GM21737 (cell line): ENCODE data around the gene JAKMIP2.
"Not testable (repeated sequence)": the region's sequence is repeated elsewhere in the genome, so short reads cannot be mapped to it uniquely, and the experiment has no call there.

Experiments used
- ATAC-seq: cut with Tn5 transposase; IDR thresholded peaks from one replicate; pipeline ENCODE4 v1.9.1; 2021; ENCODE audit warnings: mild to moderate bottlenecking, moderate library complexity; ENCODE audit not compliant: unreplicated experiment

Gene JAKMIP2

DNA sequence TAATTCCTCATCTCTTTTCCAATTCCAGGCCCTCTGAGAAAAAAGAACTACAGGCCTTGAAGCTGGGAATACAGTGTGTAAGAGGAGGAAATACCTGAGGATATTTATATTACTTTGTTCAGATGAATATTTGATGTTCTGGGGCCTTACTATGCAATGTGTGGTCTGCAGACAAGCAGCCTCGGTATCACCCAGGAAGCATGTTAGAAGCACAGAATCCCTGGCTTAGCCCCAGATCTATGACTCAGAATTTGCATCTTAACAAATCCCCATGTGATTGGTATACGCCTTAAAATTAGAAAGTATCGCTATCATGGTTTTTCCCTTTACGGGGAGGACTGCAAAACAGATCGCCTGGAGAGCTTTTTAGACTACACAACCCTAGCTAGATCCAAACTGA is 121.0 kb downstream of the JAKMIP2 start:
- ATAC-seq, result no peak

- no peak for ATAC-seq
These were observed 123.2 kb downstream of the JAKMIP2 start for GRCh38 chr5:147659166-147659929.

DNA sequence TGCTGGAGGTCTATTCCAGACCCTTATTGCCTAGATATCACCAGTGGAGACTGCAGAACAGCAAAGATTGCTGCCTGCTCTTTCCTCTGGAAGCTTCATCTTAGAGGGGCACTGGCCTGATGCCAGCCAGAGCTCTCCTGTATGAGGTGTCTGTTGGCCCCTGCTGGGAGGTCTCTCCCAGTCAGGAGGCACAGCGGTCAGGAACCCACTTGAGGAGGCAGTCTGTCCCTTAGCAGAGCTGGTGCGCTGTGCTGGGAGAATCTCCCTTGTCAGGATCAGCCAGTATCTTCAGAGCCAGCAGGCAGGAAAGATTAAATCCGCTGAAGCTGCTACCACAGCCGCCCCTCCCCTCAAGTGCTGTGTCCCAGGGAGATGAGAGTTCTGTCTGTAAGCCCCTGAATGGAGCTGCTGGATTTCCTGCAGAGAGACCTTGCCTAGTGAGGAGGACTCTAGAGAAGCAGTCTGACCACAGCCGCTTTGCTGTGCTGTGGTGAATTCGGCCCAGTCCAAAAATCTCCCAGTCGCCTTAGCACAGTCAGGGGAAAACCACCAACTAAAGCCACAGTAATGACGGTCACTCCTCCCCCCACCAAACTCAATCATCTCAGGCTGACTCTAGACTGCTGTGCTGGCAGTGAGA is 124.1 kb downstream of the JAKMIP2 start:
- ATAC-seq, result no peak

- no peak for ATAC-seq
These were observed 133.9 kb downstream of the JAKMIP2 start for GRCh38 chr5:147648597-147648996.

GRCh38 chr5:147645197-147645596 is 137.3 kb downstream of the JAKMIP2 start:
- ATAC-seq, result no peak

DNA sequence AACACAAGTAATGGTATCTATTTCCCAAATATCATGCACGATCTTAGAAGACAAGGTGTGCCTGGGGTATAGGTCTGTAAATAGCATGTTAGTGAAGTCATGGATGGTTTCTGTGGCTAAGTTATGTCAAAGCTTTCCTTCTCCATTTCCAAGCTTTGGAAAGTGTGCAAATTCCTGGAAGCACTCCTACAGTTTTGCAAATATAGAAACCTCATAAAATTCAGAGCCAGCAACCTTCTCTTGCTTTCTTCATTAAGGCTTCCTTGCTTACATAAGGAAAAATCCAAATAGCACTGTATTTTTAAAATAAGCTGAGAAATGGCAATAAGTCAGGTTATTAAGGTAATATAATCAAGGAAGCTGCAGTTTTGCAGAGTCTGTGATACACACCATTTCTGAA is 138.1 kb downstream of the JAKMIP2 start:
- ATAC-seq, result no peak

GRCh38 chr5:147643142-147643541 is 139.4 kb downstream of the JAKMIP2 start:
- no peak for ATAC-seq

DNA sequence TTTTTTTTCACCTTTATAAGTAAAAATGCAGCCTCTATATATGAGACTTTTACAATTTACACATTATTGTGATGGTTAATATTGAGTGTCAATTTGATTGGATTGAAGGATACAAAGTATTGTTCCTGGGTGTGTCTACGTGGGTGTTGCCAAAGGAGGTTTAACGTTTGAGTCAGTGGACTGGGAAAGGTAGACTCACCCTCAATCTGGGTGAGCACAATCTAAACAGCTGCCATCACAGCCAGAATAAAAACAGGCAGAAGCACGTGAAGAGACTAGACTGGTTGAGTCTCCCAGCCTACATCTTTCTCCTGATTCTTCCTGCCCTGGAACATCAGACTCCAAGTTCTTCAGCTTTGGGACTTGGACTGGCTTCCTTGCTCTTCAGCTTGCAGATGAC is 139.9 kb downstream of the JAKMIP2 start:
- ATAC-seq, result no peak

GRCh38 chr5:147639321-147639720 is 143.2 kb downstream of the JAKMIP2 start:
- ATAC-seq, result no peak

- no peak for ATAC-seq
These were observed 145.9 kb downstream of the JAKMIP2 start for GRCh38 chr5:147636729-147636984.

DNA sequence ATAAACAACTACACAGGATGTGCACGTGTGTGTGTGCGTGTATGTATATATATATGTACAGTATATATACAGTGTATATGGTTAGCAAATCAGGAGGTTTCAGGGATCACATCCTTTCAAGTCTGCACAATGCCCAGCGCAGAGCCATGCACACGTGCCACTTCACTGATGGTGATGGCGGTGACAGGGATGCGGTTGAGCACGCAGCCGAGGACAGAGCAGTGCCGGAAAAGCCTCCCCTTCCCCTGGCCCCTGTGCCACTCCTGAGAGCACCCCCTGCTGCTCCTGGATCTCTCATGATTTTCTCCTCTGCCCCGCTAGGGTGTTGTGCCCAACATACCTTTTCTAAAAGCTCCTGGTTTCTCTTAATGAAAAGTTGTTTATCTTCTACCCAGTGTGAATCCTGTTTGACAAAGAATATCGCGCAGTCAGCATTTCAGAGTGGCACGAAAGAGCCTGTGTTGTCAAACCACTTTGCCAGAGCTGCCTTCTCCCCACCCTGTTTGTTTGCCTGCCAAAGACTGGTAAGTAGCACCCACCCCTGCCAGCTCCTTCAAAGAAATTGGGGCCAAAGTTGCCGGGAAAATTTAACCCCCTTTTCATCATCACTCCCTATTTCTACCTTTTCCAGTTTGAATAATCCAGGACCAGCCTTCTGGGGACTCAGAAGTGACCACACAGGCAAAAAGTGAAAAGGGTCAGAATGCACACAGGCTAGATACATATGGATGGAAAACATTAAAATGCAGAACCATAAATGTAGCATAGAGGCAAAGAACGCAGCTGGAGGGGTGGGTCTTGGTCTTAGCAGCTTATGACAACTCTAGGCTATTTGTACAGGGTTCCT is 146.4 kb downstream of the JAKMIP2 start:
- no peak for ATAC-seq

DNA sequence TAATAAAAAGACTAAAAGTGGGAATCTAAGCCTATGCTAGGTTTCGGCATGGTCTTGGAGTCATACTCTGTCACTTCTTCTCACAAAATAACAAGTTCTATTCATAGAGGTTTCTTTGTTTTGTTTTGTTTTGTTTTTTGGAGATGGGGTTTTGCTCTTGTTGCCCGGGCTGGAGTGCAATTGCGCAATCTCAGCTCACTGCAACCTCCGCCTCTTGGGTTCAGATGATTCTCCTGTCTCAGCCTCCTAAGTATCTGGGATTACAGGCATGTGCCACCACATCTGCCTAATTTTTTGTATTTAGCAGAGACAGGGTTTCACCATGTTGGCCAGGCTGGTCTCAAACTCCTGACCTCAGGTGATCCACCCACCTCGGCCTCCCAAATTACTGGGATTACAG is 147.1 kb downstream of the JAKMIP2 start:
- not testable (repeated sequence) for ATAC-seq

DNA sequence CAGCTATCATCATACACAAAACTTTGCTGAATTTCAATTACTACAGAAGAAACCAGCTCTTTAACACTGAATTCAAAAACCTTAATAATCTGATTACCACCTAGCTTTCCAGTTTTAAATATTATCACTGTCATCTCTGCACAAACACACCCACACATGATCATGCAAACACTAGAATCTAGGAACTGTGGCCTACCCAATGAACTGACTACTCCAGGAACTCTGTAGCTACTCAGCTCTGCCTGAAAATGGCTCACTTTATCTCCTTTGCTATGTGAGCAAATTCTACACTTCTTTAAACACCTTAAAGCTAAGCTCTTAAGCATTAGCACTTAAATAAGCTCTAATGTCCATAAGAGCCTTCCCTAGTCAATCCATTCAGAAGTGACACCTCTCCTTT is 149.4 kb downstream of the JAKMIP2 start:
- ATAC-seq, result no peak

DNA sequence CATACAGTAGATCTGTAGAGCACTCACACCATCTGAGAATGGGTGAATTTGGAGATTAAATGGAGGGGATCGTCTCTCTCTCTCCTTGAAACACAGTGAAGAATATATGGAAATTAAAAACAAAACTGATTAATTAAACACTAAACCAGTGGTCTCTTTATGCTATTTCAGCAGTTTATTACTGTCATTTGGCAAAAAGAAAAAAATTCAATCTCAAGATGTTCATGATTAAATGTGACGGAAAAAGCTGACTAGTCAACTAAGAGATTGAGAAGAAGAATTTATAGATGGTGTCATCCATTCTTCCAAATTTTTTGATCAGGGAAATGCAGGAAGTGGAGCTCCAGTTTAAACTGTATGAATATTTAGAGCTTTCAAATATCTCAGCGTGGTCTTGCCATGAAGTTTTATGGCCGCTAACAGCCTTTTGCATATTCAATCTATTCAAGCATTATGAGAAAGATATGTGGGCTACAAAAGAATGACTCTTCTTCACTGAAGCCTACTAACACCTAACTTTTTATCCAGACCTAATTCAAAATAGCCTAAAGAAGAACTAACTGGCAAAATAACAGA is 151.0 kb downstream of the JAKMIP2 start:
- ATAC-seq, result no peak

DNA sequence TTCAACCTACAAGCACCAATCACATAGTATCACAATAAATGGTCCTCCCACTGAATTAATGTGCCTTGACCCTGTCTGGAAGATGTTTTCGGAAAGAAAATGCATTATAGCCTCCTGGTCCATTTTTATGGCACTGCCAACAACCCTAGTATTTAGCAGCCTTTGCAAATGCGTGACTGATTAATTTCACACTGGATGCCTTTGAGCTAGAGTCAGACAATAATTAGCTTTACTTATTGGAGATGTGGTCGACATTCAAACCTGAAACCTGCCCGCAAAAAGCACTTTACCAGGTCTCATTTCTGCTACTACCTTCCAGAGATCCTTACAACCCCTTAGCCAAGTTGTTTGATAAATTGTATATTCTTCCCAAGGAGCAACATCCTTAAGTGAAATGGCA is 153.3 kb downstream of the JAKMIP2 start:
- ATAC-seq, result no peak

GRCh38 chr5:147628058-147628895 is 154.3 kb downstream of the JAKMIP2 start:
- peak; percentile 78 for ATAC-seq

DNA sequence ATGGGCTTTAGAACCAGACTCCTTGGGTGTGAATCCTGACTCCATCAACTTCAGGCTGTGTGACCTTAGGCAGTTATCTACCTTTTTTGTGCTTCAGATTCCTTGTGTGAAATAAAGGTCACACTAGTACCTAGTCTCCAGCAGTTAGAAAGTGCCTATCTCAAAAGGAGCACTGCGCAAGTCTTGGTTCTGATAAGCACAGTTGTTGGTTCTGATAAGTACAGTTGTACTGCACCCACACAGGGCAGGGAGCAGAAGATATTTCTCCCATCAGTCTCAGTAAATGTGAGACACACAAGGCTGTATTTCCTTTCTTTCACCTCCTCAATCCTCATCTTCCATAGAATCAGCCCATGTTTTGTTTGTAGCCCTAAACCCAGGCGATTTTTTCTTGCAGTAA is 156.1 kb downstream of the JAKMIP2 start:
- ATAC-seq, result no peak

GRCh38 chr5:147621016-147621415 is 161.5 kb downstream of the JAKMIP2 start:
- ATAC-seq, result no peak

DNA sequence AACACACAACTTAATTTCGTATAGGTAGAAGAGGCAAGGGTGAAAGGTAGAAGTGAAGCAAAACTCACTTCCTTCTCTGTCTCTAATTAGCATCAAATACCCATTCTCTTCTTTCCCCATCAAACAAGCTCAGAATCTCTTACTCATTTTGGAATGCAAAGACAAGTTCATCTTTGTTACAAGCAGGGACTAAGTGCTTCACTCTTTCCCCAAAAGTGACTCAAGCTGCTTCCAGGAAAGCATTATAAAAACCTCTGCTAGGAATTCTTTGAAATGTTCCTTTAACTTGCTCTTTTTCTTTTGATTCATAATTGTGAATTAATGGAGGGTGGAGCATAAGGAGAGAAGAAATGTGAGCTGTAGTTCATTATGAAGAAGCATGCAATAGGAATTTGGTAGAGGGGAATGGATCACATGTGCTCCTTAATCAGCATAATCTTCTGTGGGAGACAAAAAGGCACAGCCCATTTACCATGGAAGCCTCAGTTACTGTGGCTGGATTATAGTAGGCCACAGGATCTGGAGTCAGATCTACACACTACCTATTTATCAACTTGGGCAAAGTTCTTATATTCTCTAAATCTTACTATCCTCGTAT is 163.1 kb downstream of the JAKMIP2 start:
- ATAC-seq, result no peak

GRCh38 chr5:147617711-147618350 is 164.7 kb downstream of the JAKMIP2 start:
- no peak for ATAC-seq
